Measurements from ENCODE around the gene C9orf72. TPM values are rescaled to one million over a fixed set of nuclear protein-coding genes. Genes with fewer than 3 reads are reported as not detected.

The C9orf72 gene
- total and polyA plus RNA-seq, 7 donors: 6.4 to 28.0 (median 21.0) TPM

GRCh38 chr9:27528886-27529315 is 44.4 kb downstream of the C9orf72 start:
- 0% methylated on average over 25 of the region's 25 CpGs for whole genome bisulfite sequencing, 2 donors
- peak; percentile 87 for DNase-seq
- H3K36me3 ChIP-seq: no peaks in the 10 kb centered on the region
- no peaks in the 10 kb centered on the region for H3K27me3 ChIP-seq
- intact Hi-C loops (cut with DNase I): loop anchor here (1.0 to 5.0 kb wide), 5 partner anchors 42 to 195 kb away; partner anchors contain the start of gene C9orf72
- peak overlapping the region; percentile 65 to 74 (median 68) for H3K4me3 ChIP-seq
- TF ChIP-seq, protein P1, sequence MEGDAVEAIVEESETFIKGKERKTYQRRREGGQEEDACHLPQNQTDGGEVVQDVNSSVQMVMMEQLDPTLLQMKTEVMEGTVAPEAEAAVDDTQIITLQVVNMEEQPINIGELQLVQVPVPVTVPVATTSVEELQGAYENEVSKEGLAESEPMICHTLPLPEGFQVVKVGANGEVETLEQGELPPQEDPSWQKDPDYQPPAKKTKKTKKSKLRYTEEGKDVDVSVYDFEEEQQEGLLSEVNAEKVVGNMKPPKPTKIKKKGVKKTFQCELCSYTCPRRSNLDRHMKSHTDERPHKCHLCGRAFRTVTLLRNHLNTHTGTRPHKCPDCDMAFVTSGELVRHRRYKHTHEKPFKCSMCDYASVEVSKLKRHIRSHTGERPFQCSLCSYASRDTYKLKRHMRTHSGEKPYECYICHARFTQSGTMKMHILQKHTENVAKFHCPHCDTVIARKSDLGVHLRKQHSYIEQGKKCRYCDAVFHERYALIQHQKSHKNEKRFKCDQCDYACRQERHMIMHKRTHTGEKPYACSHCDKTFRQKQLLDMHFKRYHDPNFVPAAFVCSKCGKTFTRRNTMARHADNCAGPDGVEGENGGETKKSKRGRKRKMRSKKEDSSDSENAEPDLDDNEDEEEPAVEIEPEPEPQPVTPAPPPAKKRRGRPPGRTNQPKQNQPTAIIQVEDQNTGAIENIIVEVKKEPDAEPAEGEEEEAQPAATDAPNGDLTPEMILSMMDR (IDR thresholded peaks at IDR 0.05): no peak
- TF ChIP-seq POLR2A (IDR thresholded peaks at IDR 0.05) (no peak), POLR2AphosphoS5 (IDR thresholded peaks at IDR 0.05) (peak in 3 of 4 donors; percentile 14 to 50 (median 37))
- no peaks in the 10 kb centered on the region for H3K9me3 ChIP-seq
- H3K4me1 ChIP-seq: peaks cover 0 to 41% (median 27%) of the 10 kb centered on the region in 4 donors
- H3K27ac ChIP-seq: peak overlapping the region; percentile 84 to 97 (median 94)

- WGBS, 2 donors: 1 to 2% methylated on average over 44 of the region's 44 CpGs
- H3K4me3 ChIP-seq: peak overlapping the region; percentile 65 to 74 (median 68)
- no peaks in the 10 kb centered on the region for H3K27me3 ChIP-seq
- H3K36me3 ChIP-seq: no peaks in the 10 kb centered on the region
- peaks cover 0 to 35% (median 21%) of the 10 kb centered on the region in 4 donors for H3K4me1 ChIP-seq
- DNase-seq: peak; percentile 94
- intact Hi-C loops (cut with DNase I): loop anchor here (2.0 to 5.0 kb wide), 4 partner anchors 41 to 176 kb away; partner anchors contain the start of gene C9orf72
- peak overlapping the region; percentile 84 to 97 (median 94) for H3K27ac ChIP-seq
- H3K9me3 ChIP-seq: no peaks in the 10 kb centered on the region
- TF ChIP-seq EP300 (IDR thresholded peaks at IDR 0.05) (no peak), POLR2A (IDR thresholded peaks at IDR 0.05) (peak; percentile 71 to 72), POLR2AphosphoS5 (IDR thresholded peaks at IDR 0.05) (peak; percentile 78 to 90 (median 86))
- TF ChIP-seq, protein P1 (IDR thresholded peaks at IDR 0.05): no peak
These were observed 45.0 kb downstream of the C9orf72 start for GRCh38 chr9:27528076-27528885.

GRCh38 chr9:27527702-27528075 is 45.6 kb downstream of the C9orf72 start:
- Histone ChIP-seq H3K4me3 (peak overlapping the region; percentile 65 to 74 (median 68)), H3K27me3 (no peaks in the 10 kb centered on the region), H3K9me3 (no peaks in the 10 kb centered on the region), H3K27ac (peak overlapping the region; percentile 84 to 97 (median 94)), H3K36me3 (no peaks in the 10 kb centered on the region), H3K4me1 (peaks cover 0 to 32% (median 17%) of the 10 kb centered on the region in 4 donors)
- 23 to 49% methylated on average over 8 of the region's 8 CpGs for WGBS, 2 donors
- intact Hi-C loops (cut with DNase I): loop anchor here (2.0 to 5.0 kb wide), 4 partner anchors 40 to 175 kb away; partner anchors contain the start of gene C9orf72
- TF ChIP-seq POLR2AphosphoS5 (IDR thresholded peaks at IDR 0.05): no peak
- TF ChIP-seq POLR2A (IDR thresholded peaks at IDR 0.05): no peak
- TF ChIP-seq EP300 (IDR thresholded peaks at IDR 0.05): no peak
- TF ChIP-seq, protein P1 (IDR thresholded peaks at IDR 0.05): no peak
- DNase-seq: no peak

DNA sequence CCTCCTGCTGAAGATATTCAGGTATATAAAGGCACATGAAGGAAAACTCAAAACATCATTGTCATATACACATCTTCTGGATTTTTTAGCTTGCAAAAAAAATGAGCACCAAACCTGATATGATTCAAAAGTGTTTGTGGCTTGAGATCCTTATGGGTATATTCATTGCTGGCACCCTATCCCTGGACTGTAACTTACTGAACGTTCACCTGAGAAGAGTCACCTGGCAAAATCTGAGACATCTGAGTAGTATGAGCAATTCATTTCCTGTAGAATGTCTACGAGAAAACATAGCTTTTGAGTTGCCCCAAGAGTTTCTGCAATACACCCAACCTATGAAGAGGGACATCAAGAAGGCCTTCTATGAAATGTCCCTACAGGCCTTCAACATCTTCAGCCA is 49.0 kb downstream of the C9orf72 start, which contains the start of gene IFNK:
Gene IFNK, plus strand, starts transcription at position 55 of the 400 bp plus-strand sequence. Its CDS starts 47 bp downstream, at position 102.
- no peak within 1 kb of the TSS for H3K4me3 ChIP-seq
- peaks cover 0 to 26% (median 15%) of the 10 kb centered on the region in 4 donors for H3K4me1 ChIP-seq
- no peak within 1 kb of the TSS for H3K27ac ChIP-seq
- no peaks in the 10 kb centered on the region for H3K27me3 ChIP-seq
- no peak for DNase-seq
- WGBS, 2 donors: 84 to 91% methylated on average over 2 of the region's 2 CpGs
- TF ChIP-seq, protein P1 (IDR thresholded peaks at IDR 0.05): no peak
- TF ChIP-seq EP300 (IDR thresholded peaks at IDR 0.05): no peak
- no peak for TF ChIP-seq POLR2A (IDR thresholded peaks at IDR 0.05)
- no peak for TF ChIP-seq POLR2AphosphoS5 (IDR thresholded peaks at IDR 0.05)
- H3K9me3 ChIP-seq: no peaks in the 10 kb centered on the region
- intact Hi-C loops (cut with DNase I): no loop called here
- H3K36me3 ChIP-seq: no peaks in the 10 kb centered on the region
